Neuronal stem cell (in vitro differentiated cells): ENCODE measurements around the gene FOXO1.

Source experiments
- DNase-seq: peaks from one replicate; pipeline ENCODE4 v3.0.0-alpha.2; 2013; ENCODE audit warnings: low spot score
- H2AFZ ChIP-seq: one replicate; pipeline ENCODE4 v1.6.1; 2013; ENCODE audit warnings: mild to moderate bottlenecking, low read length, inconsistent platforms
- H2AK5ac ChIP-seq: 2 replicates; pipeline ENCODE4 v1.6.1; 2013; ENCODE audit warnings: low read depth, mild to moderate bottlenecking, inconsistent platforms, low read length, moderate library complexity, mixed read lengths
- H2BK120ac ChIP-seq: 2 replicates; pipeline ENCODE4 v1.6.1; 2013; ENCODE audit warnings: low read depth, mild to moderate bottlenecking, inconsistent platforms, low read length, moderate library complexity, mixed read lengths
- H2BK12ac ChIP-seq: one replicate; pipeline ENCODE4 v1.6.1; 2013; ENCODE audit warnings: low read length, inconsistent platforms
- H2BK15ac ChIP-seq: 2 replicates; pipeline ENCODE4 v1.6.1; 2013; ENCODE audit warnings: mild to moderate bottlenecking, low read length, inconsistent platforms, mixed read lengths
- H2BK5ac ChIP-seq: one replicate; pipeline ENCODE4 v1.6.1; 2013; ENCODE audit warnings: inconsistent platforms, mild to moderate bottlenecking, low read length, moderate library complexity
- H3K14ac ChIP-seq: one replicate; pipeline ENCODE4 v1.6.1; 2013; ENCODE audit warnings: low read length, inconsistent platforms
- H3K18ac ChIP-seq: 2 replicates; pipeline ENCODE4 v1.6.1; 2013; ENCODE audit warnings: low read length, inconsistent platforms
- H3K23ac ChIP-seq: 2 replicates; pipeline ENCODE4 v1.6.1; 2013; ENCODE audit warnings: low read depth, mild to moderate bottlenecking, mixed read lengths, low read length, inconsistent platforms; ENCODE audit not compliant: poor library complexity
- H3K27ac ChIP-seq: replicated peaks from 3 replicates; pipeline ENCODE4 v1.5.1; 2013; ENCODE audit warnings: low read length, inconsistent platforms
- H3K27me3 ChIP-seq, 3 experiments: 2 replicates each; pipeline ENCODE4 v1.6.1; 2013; ENCODE audit warnings: low read length in 3 of 3, mild to moderate bottlenecking in 2 of 3, inconsistent platforms in 1 of 3, low read depth in 1 of 3, mixed read lengths in 1 of 3, moderate library complexity in 1 of 3; ENCODE audit not compliant: control insufficient read depth in 3 of 3, insufficient read depth in 3 of 3
- H3K36me3 ChIP-seq, 2 donors: replicated peaks in 1 of 2; 2 replicates each; pipeline ENCODE4 v1.6.1; 2013; ENCODE audit warnings: low read length in 2 of 2; ENCODE audit not compliant: control insufficient read depth in 2 of 2, insufficient read depth in 2 of 2
- H3K4ac ChIP-seq: 2 replicates; pipeline ENCODE4 v1.6.1; 2013; ENCODE audit warnings: inconsistent platforms, mild to moderate bottlenecking, low read length, moderate library complexity
- H3K4me1 ChIP-seq, 2 donors: 1 replicate in 1 of 2; 2 replicates in 1 of 2; pipeline ENCODE4 v1.6.1; 2013; ENCODE audit warnings: low read length in 2 of 2, low read depth in 1 of 2; ENCODE audit not compliant: control insufficient read depth in 2 of 2, insufficient read depth in 1 of 2
- H3K4me2 ChIP-seq: one replicate; pipeline ENCODE4 v1.6.1; 2013; ENCODE audit warnings: mild to moderate bottlenecking, low read length, inconsistent platforms; ENCODE audit not compliant: insufficient read depth, poor library complexity, severe bottlenecking
- H3K4me3 ChIP-seq, 2 donors: 2 replicates each; pipeline ENCODE4 v1.5.1; 2013; ENCODE audit warnings: low read length in 2 of 2, mild to moderate bottlenecking in 2 of 2, inconsistent platforms in 1 of 2, moderate library complexity in 1 of 2
- H3K79me1 ChIP-seq: one replicate; pipeline ENCODE4 v1.6.1; 2013; ENCODE audit warnings: low read depth, mild to moderate bottlenecking, inconsistent platforms, low read length, moderate library complexity
- H3K9ac ChIP-seq: one replicate; pipeline ENCODE4 v1.6.1; 2013; ENCODE audit warnings: mild to moderate bottlenecking, low read depth, low read length, inconsistent platforms; ENCODE audit not compliant: poor library complexity
- H3K9me3 ChIP-seq, 2 donors: replicated peaks in 1 of 2; 2 replicates each; pipeline versions ENCODE3 to v1.6.1; 2013; ENCODE audit warnings: low read length in 2 of 2, mild to moderate bottlenecking in 2 of 2, inconsistent platforms in 1 of 2, low read depth in 1 of 2, mixed read lengths in 1 of 2, moderate library complexity in 1 of 2; ENCODE audit not compliant: control insufficient read depth in 2 of 2, insufficient read depth in 1 of 2
- H4K8ac ChIP-seq: one replicate; pipeline ENCODE4 v1.6.1; 2013; ENCODE audit warnings: low read depth, mild to moderate bottlenecking, inconsistent platforms, low read length, moderate library complexity
- H4K91ac ChIP-seq: one replicate; pipeline ENCODE4 v1.6.1; 2013; ENCODE audit warnings: low read length, low read depth, mild to moderate bottlenecking, inconsistent platforms; ENCODE audit not compliant: poor library complexity
- WGBS, 2 donors: extraction: QIAGEN DNeasy Blood & Tissue Kit; methylation state at CpG; one replicate each; pipeline ENCODE4 v1.1.7; 2013; ENCODE audit warnings: missing lambda C conversion rate in 2 of 2, mixed read lengths in 1 of 2; ENCODE audit not compliant: insufficient read length in 2 of 2, insufficient replicate concordance in 1 of 2; ENCODE audit errors: extremely low coverage in 2 of 2; 5-methylcytosine and 5-hydroxymethylcytosine counted together

FOXO1 gene

DNA sequence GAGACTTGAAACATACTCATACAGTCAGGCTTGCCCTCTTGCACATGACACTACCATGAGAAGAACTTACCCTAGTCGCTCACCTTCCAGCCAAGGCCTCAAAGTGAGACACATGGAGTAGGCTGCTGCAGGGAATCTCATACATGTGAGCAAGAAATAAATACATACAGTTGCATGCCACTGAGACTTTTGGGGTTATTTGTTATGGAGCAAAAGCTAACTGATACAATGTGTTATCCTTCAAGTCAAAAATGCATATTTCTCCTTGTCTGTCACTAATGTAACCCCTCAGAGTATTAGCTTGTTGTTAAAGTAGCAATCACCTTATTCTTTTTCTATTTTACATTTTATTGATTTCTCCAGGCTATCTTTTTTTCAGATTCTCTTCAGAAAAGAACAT, 58.1 kb downstream of the FOXO1 start:
- H3K27me3 ChIP-seq = no peaks in the 10 kb centered on the region
- H3K4me3 ChIP-seq = no peak overlapping the region
- H3K4me2 ChIP-seq = no peak overlapping the region
- no peak for DNase-seq
- H3K79me1 ChIP-seq = no peaks in the 10 kb centered on the region
- H2AFZ ChIP-seq = no peak overlapping the region
- no peak overlapping the region for H3K9ac ChIP-seq
- WGBS, 2 donors = no CpG with 5 or more reads among the region's 1 CpG
- H4K91ac ChIP-seq = no peak overlapping the region
- no peak overlapping the region for H2BK12ac ChIP-seq
- H2BK5ac ChIP-seq = no peak overlapping the region
- no peak overlapping the region for H3K18ac ChIP-seq
- no peak overlapping the region for H3K4ac ChIP-seq
- no peak overlapping the region for H3K27ac ChIP-seq
- H2BK15ac ChIP-seq = no peak overlapping the region
- H3K14ac ChIP-seq = no peak overlapping the region
- H2AK5ac ChIP-seq = no peak overlapping the region
- no peak overlapping the region for H3K23ac ChIP-seq
- no peaks in the 10 kb centered on the region for H3K4me1 ChIP-seq
- peaks cover 0 to under 1% of the 10 kb centered on the region in 2 donors for H3K36me3 ChIP-seq
- H3K9me3 ChIP-seq = peaks cover 0 to 6% of the 10 kb centered on the region in 2 donors
- no peak overlapping the region for H4K8ac ChIP-seq
- no peak overlapping the region for H2BK120ac ChIP-seq

DNA sequence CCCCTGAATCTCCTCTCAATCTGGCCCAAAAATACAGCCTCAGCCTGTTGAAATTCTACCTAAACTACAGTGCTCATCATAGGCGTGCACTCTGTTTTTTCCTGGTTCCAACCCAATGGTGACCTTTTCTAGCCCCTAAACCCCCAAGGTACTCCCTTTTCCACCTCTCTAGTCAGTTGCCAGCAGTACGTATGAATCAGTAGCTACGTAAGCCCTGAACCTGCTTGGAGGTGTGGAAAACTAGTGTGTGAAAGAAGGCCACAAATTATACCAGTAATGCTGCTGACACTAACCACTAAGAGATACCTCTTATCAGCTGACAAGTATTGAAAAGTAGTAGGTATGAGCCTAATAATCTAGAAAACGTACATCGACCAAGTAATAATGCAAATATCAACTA, 60.9 kb downstream of the FOXO1 start:
- H4K91ac ChIP-seq = no peak overlapping the region
- H3K9me3 ChIP-seq = peaks cover 0 to 6% of the 10 kb centered on the region in 2 donors
- H2BK12ac ChIP-seq = no peak overlapping the region
- no peak overlapping the region for H3K27ac ChIP-seq
- no peak overlapping the region for H3K14ac ChIP-seq
- no peak overlapping the region for H2BK120ac ChIP-seq
- no peak overlapping the region for H2AK5ac ChIP-seq
- no peak overlapping the region for H4K8ac ChIP-seq
- H3K27me3 ChIP-seq = no peaks in the 10 kb centered on the region
- no peak overlapping the region for H3K4me3 ChIP-seq
- H3K23ac ChIP-seq = no peak overlapping the region
- no peaks in the 10 kb centered on the region for H3K4me1 ChIP-seq
- H3K79me1 ChIP-seq = no peaks in the 10 kb centered on the region
- WGBS, 2 donors = no CpG with 5 or more reads among the region's 5 CpGs
- no peak overlapping the region for H2BK5ac ChIP-seq
- no peak overlapping the region for H2BK15ac ChIP-seq
- no peaks in the 10 kb centered on the region for H3K36me3 ChIP-seq
- no peak overlapping the region for H3K4ac ChIP-seq
- DNase-seq = no peak
- no peak overlapping the region for H3K4me2 ChIP-seq
- no peak overlapping the region for H2AFZ ChIP-seq
- H3K9ac ChIP-seq = no peak overlapping the region
- H3K18ac ChIP-seq = no peak overlapping the region

DNA sequence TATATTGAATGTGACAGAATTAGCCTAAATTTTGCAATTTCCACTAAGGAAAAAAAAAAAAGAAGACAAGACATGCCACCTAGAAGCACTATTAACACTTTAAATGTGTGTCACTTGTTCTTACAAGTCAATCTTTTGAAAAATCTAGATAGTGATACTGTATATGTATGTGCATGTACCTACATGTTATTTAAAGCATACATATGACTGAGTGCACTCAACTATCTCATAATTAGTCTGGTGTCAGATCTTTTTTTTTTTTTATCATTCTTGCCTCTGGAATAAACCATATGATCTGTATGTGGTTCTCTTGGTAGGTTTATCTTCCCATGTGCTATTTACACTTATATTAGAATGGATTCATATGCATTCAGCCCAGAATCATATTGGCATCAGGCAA, 62.3 kb downstream of the FOXO1 start:
- no peak overlapping the region for H4K8ac ChIP-seq
- H2BK120ac ChIP-seq = no peak overlapping the region
- no peak overlapping the region for H3K9ac ChIP-seq
- H3K14ac ChIP-seq = no peak overlapping the region
- no peak overlapping the region for H3K18ac ChIP-seq
- H2AFZ ChIP-seq = no peak overlapping the region
- H3K27me3 ChIP-seq = no peaks in the 10 kb centered on the region
- no peak overlapping the region for H3K4me2 ChIP-seq
- no peak for DNase-seq
- H2BK5ac ChIP-seq = no peak overlapping the region
- no peak overlapping the region for H3K23ac ChIP-seq
- no peak overlapping the region for H2AK5ac ChIP-seq
- no peaks in the 10 kb centered on the region for H3K36me3 ChIP-seq
- no peak overlapping the region for H2BK15ac ChIP-seq
- no peak overlapping the region for H4K91ac ChIP-seq
- H3K4me1 ChIP-seq = no peaks in the 10 kb centered on the region
- no peak overlapping the region for H3K4ac ChIP-seq
- H3K79me1 ChIP-seq = no peaks in the 10 kb centered on the region
- H3K27ac ChIP-seq = no peak overlapping the region
- peaks cover 0 to 6% of the 10 kb centered on the region in 2 donors for H3K9me3 ChIP-seq
- no peak overlapping the region for H2BK12ac ChIP-seq
- no peak overlapping the region for H3K4me3 ChIP-seq

DNA sequence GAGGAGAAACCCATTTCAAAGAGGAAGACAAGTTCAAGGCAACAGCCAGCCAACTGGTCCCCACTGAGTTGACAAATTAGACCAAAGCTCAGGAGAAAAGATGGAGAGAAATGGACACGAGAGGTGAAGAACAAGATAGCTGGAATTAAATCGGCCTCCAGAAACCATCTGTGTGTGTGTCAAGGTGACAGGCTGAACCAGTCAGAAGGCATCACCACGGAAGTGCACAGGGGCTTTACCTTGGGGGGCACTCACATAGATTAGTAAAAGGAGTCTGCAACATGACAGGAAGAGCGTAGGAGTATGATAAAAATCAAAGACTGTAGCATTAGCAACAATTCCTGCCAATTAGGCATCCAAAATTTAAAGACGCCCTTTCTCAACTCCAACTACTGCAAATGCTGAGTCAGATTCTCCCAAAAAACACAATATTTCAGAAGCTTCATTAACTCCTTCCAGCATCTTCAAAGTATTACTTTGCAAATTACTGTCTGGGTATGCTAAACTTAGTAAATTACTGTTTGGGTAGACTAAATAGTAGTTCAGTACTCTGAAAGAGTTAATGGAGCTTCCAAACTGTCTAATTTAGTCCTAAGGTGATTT, 66.2 kb downstream of the FOXO1 start:
- H3K9ac ChIP-seq = no peak overlapping the region
- H3K23ac ChIP-seq = no peak overlapping the region
- H4K91ac ChIP-seq = no peak overlapping the region
- H2BK12ac ChIP-seq = no peak overlapping the region
- no peak overlapping the region for H3K4ac ChIP-seq
- H3K27ac ChIP-seq = no peak overlapping the region
- no peak overlapping the region for H2AFZ ChIP-seq
- no peaks in the 10 kb centered on the region for H3K36me3 ChIP-seq
- no CpG with 5 or more reads among the region's 5 CpGs for WGBS, 2 donors
- H2AK5ac ChIP-seq = no peak overlapping the region
- H3K27me3 ChIP-seq = no peaks in the 10 kb centered on the region
- peaks cover 0 to 4% of the 10 kb centered on the region in 2 donors for H3K9me3 ChIP-seq
- no peak overlapping the region for H3K4me3 ChIP-seq
- H2BK15ac ChIP-seq = no peak overlapping the region
- no peak overlapping the region for H2BK5ac ChIP-seq
- H3K4me1 ChIP-seq = peaks cover 0 to 2% of the 10 kb centered on the region in 2 donors
- no peaks in the 10 kb centered on the region for H3K79me1 ChIP-seq
- no peak overlapping the region for H3K14ac ChIP-seq
- no peak overlapping the region for H4K8ac ChIP-seq
- no peak overlapping the region for H2BK120ac ChIP-seq
- no peak overlapping the region for H3K18ac ChIP-seq
- no peak overlapping the region for H3K4me2 ChIP-seq
- DNase-seq = no peak
